CD4-positive, alpha-beta T cell (primary cell): ENCODE results near the gene SSH2. TPM values are rescaled to one million over a fixed set of nuclear protein-coding genes. Genes with fewer than 3 reads are reported as not detected.

Experiments
- ATAC-seq: fragments of 200-7000 bp; cut with Tn5 transposase; one replicate; pipeline ENCODE4 v1.10.0; 2022; ENCODE audit warnings: mild to moderate bottlenecking; ENCODE audit not compliant: poor library complexity
- CTCF ChIA-PET: fragments of 350-600 bp; sonication (Branson Sonifier 250); formaldehyde crosslinking; loops from one replicate; lab custom pipeline; 2021; ENCODE audit warnings: antibody characterized with exemption, inconsistent platforms; lab: Charles Lee
- POLR2A ChIA-PET: fragments of 350-600 bp; sonication (Branson Sonifier 250); formaldehyde crosslinking; loops from one replicate; lab custom pipeline; 2021; ENCODE audit warnings: antibody characterized with exemption, inconsistent platforms; lab: Charles Lee
- DNase-seq, 14 experiments: peaks; one replicate each; pipeline ENCODE4 v3.0.0-alpha.2; 2013 to 2020; ENCODE audit warnings: mixed read lengths in 2 of 14
- H3K27ac ChIP-seq, 2 donors: one replicate each; pipeline versions ENCODE4 v1.5.1 to v1.7.0; 2013; ENCODE audit warnings: low read length in 2 of 2, low read depth in 1 of 2, mild to moderate bottlenecking in 1 of 2
- H3K27me3 ChIP-seq, 2 experiments: 1 replicate in 1 of 2; 2 replicates in 1 of 2; pipeline versions ENCODE4 v1.6.1 to v1.7.0; 2013; ENCODE audit warnings: low read length in 2 of 2, control low read depth in 1 of 2, mild to moderate bottlenecking in 1 of 2, moderate library complexity in 1 of 2; ENCODE audit not compliant: insufficient read depth in 2 of 2, control insufficient read depth in 1 of 2
- H3K36me3 ChIP-seq: one replicate; pipeline ENCODE4 v1.6.1; 2013; ENCODE audit warnings: low read length, control low read depth; ENCODE audit not compliant: insufficient read depth
- H3K4me1 ChIP-seq: one replicate; pipeline ENCODE4 v1.6.1; 2013; ENCODE audit warnings: low read length, control low read depth; ENCODE audit not compliant: insufficient read depth
- H3K4me3 ChIP-seq: one replicate; pipeline ENCODE4 v1.5.1; 2013; ENCODE audit warnings: mild to moderate bottlenecking, low read length, moderate library complexity
- H3K9me3 ChIP-seq, 2 experiments: 1 replicate in 1 of 2; 2 replicates in 1 of 2; pipeline versions ENCODE4 v1.6.1 to v1.7.0; 2013; ENCODE audit warnings: low read length in 2 of 2, mild to moderate bottlenecking in 2 of 2, control low read depth in 1 of 2, moderate library complexity in 1 of 2; ENCODE audit not compliant: control insufficient read depth in 1 of 2, insufficient read depth in 1 of 2
- H3K27ac Mint-ChIP-seq: one replicate; pipeline ENCODE4 v1.8.0; 2020; ENCODE audit warnings: mixed read lengths
- H3K27me3 Mint-ChIP-seq: one replicate; pipeline ENCODE4 v1.8.0; 2021; ENCODE audit warnings: mixed read lengths
- H3K36me3 Mint-ChIP-seq: one replicate; pipeline ENCODE4 v1.8.0; 2021; ENCODE audit warnings: low read depth, mixed read lengths
- H3K4me1 Mint-ChIP-seq: one replicate; pipeline ENCODE4 v1.8.0; 2021; ENCODE audit warnings: low read depth, mixed read lengths
- H3K4me3 Mint-ChIP-seq: one replicate; pipeline ENCODE4 v1.8.0; 2020; ENCODE audit warnings: mild to moderate bottlenecking, mixed read lengths
- H3K9me3 Mint-ChIP-seq: one replicate; pipeline ENCODE4 v1.8.0; 2020; ENCODE audit warnings: mixed read lengths
- CTCF ChIP-seq: fragments of 200-600 bp; IDR thresholded peaks from one replicate; pipeline ENCODE4 v1.8.0; 2022; ENCODE audit warnings: antibody characterized with exemption, mild to moderate bottlenecking
- intact Hi-C, 2 experiments: fragments of 100-400 bp; cut with DNase I in 1 of 2; cut with micrococcal nuclease in 1 of 2; formaldehyde crosslinking; loops; one replicate each; pipeline versions ENCODE4 v1.15.1 to v1.9.0; 2023 to 2025; cut with DNase I, micrococcal nuclease
- total RNA-seq, 174 experiments: library from RNA in 2 of 174; stranded (reverse) in 2 of 174; gene quantifications; one replicate each; pipeline ENCODE4 v1.2.3 and lab custom pipeline; 2021 to 2026

Gene SSH2
- total RNA-seq, 2 experiments from 2014 or later: 73.4 to 81.5 TPM

GRCh38 chr17:29640981-29641642 is 288.9 kb downstream of the SSH2 start:
- no peak overlapping the region for H3K4me3 Mint-ChIP-seq
- H3K36me3 ChIP-seq: peaks cover 40% of the 10 kb centered on the region
- H3K27ac Mint-ChIP-seq: peak overlapping the region; percentile 77
- ATAC-seq: no peak
- H3K27me3 Mint-ChIP-seq: no peaks in the 10 kb centered on the region
- H3K4me1 Mint-ChIP-seq: peaks cover 12% of the 10 kb centered on the region
- intact Hi-C loops: loop anchor here in 1 of 2 experiments (5.0 kb wide), 1 partner anchor 291 kb away; the partner anchor contains the start of gene SSH2
- H3K9me3 ChIP-seq: no peaks in the 10 kb centered on the region
- no peaks in the 10 kb centered on the region for H3K9me3 Mint-ChIP-seq
- H3K4me1 ChIP-seq: no peaks in the 10 kb centered on the region
- no peak for TF ChIP-seq CTCF
- H3K27me3 ChIP-seq: no peaks in the 10 kb centered on the region
- ChIA-PET CTCF (interaction anchor here (0.5 to 4.3 kb wide), 6 partner anchors 24 to 194 kb away, joined by 3 to 15 read pairs (median 4); no protein-coding TSS in a partner anchor), POLR2A (interaction anchor here (0.6 to 1.2 kb wide), 3 partner anchors 13 to 146 kb away, joined by 3 to 4 read pairs (median 4); no protein-coding TSS in a partner anchor)
- DNase-seq: no peak
- no peak overlapping the region for H3K4me3 ChIP-seq
- peaks cover 56% of the 10 kb centered on the region for H3K36me3 Mint-ChIP-seq
- H3K27ac ChIP-seq: no peak overlapping the region

- intact Hi-C loops: loop anchor here in 1 of 2 experiments (5.0 kb wide), 1 partner anchor 292 kb away; the partner anchor contains the start of gene SSH2
- Histone ChIP-seq H3K36me3 (peaks cover 40% of the 10 kb centered on the region), H3K27ac (no peak overlapping the region), H3K27me3 (no peaks in the 10 kb centered on the region), H3K9me3 (no peaks in the 10 kb centered on the region), H3K4me3 (no peak overlapping the region), H3K4me1 (no peaks in the 10 kb centered on the region)
- ChIA-PET POLR2A (interaction anchor here (1.2 to 2.2 kb wide), 3 partner anchors 13 to 139 kb away, joined by 4 to 16 read pairs (median 15); no protein-coding TSS in a partner anchor), CTCF (interaction anchor here (0.9 to 4.3 kb wide), 10 partner anchors 23 to 291 kb away, joined by 3 to 31 read pairs (median 10); no protein-coding TSS in a partner anchor)
- Mint-ChIP-seq H3K9me3 (no peaks in the 10 kb centered on the region), H3K36me3 (peaks cover 56% of the 10 kb centered on the region), H3K4me1 (peaks cover 12% of the 10 kb centered on the region), H3K27ac (peak overlapping the region; percentile 77), H3K4me3 (no peak overlapping the region), H3K27me3 (no peaks in the 10 kb centered on the region)
- TF ChIP-seq CTCF: no peak
- ATAC-seq: no peak
- DNase-seq: no peak
These were observed 289.6 kb downstream of the SSH2 start for GRCh38 chr17:29640413-29640812.

GRCh38 chr17:29633886-29634285 is 296.1 kb downstream of the SSH2 start:
- H3K4me1 ChIP-seq: no peaks in the 10 kb centered on the region
- ChIA-PET POLR2A (no interaction called here), CTCF (interaction anchor here (1.5 kb wide), 1 partner anchor 17 kb away, joined by 4 read pairs; no protein-coding TSS in a partner anchor)
- no peak for DNase-seq
- H3K27me3 Mint-ChIP-seq: no peaks in the 10 kb centered on the region
- intact Hi-C loops: no loop called here
- no peak overlapping the region for H3K4me3 ChIP-seq
- H3K4me3 Mint-ChIP-seq: no peak overlapping the region
- no peak for TF ChIP-seq CTCF
- no peaks in the 10 kb centered on the region for H3K9me3 ChIP-seq
- H3K4me1 Mint-ChIP-seq: peaks cover 4% of the 10 kb centered on the region
- no peaks in the 10 kb centered on the region for H3K9me3 Mint-ChIP-seq
- ATAC-seq: no peak
- H3K27ac ChIP-seq: no peak overlapping the region
- no peaks in the 10 kb centered on the region for H3K27me3 ChIP-seq
- H3K27ac Mint-ChIP-seq: peak overlapping the region; percentile 8
- H3K36me3 ChIP-seq: peaks cover 66% of the 10 kb centered on the region
- H3K36me3 Mint-ChIP-seq: peaks cover 78% of the 10 kb centered on the region
